K562 (cell line): ENCODE results near the gene CD52. TPM values are rescaled to one million over a fixed set of nuclear protein-coding genes. Genes with fewer than 3 reads are reported as not detected.

Experiments used
- BCL6 ChIP-seq: fragments of 250-450 bp; sonication (Bioruptor Pico); IDR thresholded peaks from 2 replicates; pipeline ENCODE4 v1.4.0; 2020
- BRD9 ChIP-seq: fragments of 450-650 bp; IDR thresholded peaks from 2 replicates; pipeline ENCODE4 v1.6.1; 2018; ENCODE audit warnings: low read depth; ENCODE audit not compliant: partially characterized antibody
- FIP1L1 ChIP-seq: fragments of 200-400 bp; formaldehyde crosslinking; IDR thresholded peaks from 2 replicates; pipeline ENCODE4 v1.6.1; 2018; ENCODE audit warnings: mild to moderate bottlenecking, low read depth, low read length; ENCODE audit not compliant: poor library complexity, severe bottlenecking
- GATA2 ChIP-seq: sonication (generic); formaldehyde crosslinking; IDR thresholded peaks from 2 replicates; pipeline ENCODE4 v1.4.0; 2020; ENCODE audit warnings: mild to moderate bottlenecking, missing genetic modification reagents
- HMGN3 ChIP-seq: IDR thresholded peaks from 2 replicates; pipeline ENCODE4 v1.6.1; 2011; ENCODE audit warnings: borderline replicate concordance, low read depth, mild to moderate bottlenecking, mixed read lengths, low read length; ENCODE audit not compliant: insufficient read length; ENCODE audit errors: extremely low read depth
- MECOM ChIP-seq: fragments of 250-450 bp; sonication (Bioruptor Pico); IDR thresholded peaks from 2 replicates; pipeline ENCODE4 v1.8.0; 2022; ENCODE audit warnings: inconsistent platforms
- MXI1 ChIP-seq: IDR thresholded peaks from 2 replicates; pipeline ENCODE4 v1.6.1; 2011; ENCODE audit warnings: low read depth, mild to moderate bottlenecking, improper control_type of control experiment, low read length
- OTX1 ChIP-seq: fragments of 450-650 bp; formaldehyde crosslinking; IDR thresholded peaks from 2 replicates; pipeline ENCODE4 v1.4.0; 2022; ENCODE audit warnings: mild to moderate bottlenecking
- PATZ1 ChIP-seq: fragments of 250-450 bp; sonication (Bioruptor Pico); IDR thresholded peaks from 2 replicates; pipeline ENCODE4 v1.5.0; 2020; ENCODE audit warnings: mild to moderate bottlenecking, borderline replicate concordance
- PHB ChIP-seq: fragments of 250-450 bp; sonication (Bioruptor Pico); IDR thresholded peaks from 2 replicates; pipeline ENCODE4 v1.5.0; 2021
- PRDM10 ChIP-seq: fragments of 450-650 bp; IDR thresholded peaks from 2 replicates; pipeline ENCODE4 v1.6.1; 2018; ENCODE audit not compliant: partially characterized antibody
- PURB ChIP-seq: sonication (generic); formaldehyde crosslinking; IDR thresholded peaks from 2 replicates; pipeline ENCODE4 v1.9.0; 2021; ENCODE audit warnings: low read depth, mild to moderate bottlenecking, missing genetic modification reagents
- RFX1 ChIP-seq: fragments of 450-650 bp; IDR thresholded peaks from 2 replicates; pipeline ENCODE4 v1.6.1; 2016; ENCODE audit warnings: mild to moderate bottlenecking, moderate library complexity
- ZBTB17 ChIP-seq: fragments of 450-650 bp; formaldehyde crosslinking; IDR thresholded peaks from 2 replicates; pipeline ENCODE4 v1.4.0; 2020; ENCODE audit warnings: mild to moderate bottlenecking
- ZBTB34 ChIP-seq: fragments of 250-450 bp; sonication (Bioruptor Pico); IDR thresholded peaks from 2 replicates; pipeline ENCODE4 v1.8.0; 2021; ENCODE audit warnings: mild to moderate bottlenecking, moderate library complexity
- ZBTB8A ChIP-seq: fragments of 450-650 bp; IDR thresholded peaks from 2 replicates; pipeline ENCODE4 v1.6.1; 2018; ENCODE audit warnings: mild to moderate bottlenecking, moderate library complexity; ENCODE audit not compliant: partially characterized antibody
- ZNF124 ChIP-seq: sonication (generic); formaldehyde crosslinking; IDR thresholded peaks from 2 replicates; pipeline ENCODE4 v1.8.1; 2022; ENCODE audit warnings: missing genetic modification reagents
- ZNF277 ChIP-seq: fragments of 250-450 bp; sonication (Bioruptor Pico); IDR thresholded peaks from 2 replicates; pipeline ENCODE4 v1.8.0; 2022; ENCODE audit warnings: inconsistent platforms, mild to moderate bottlenecking, moderate library complexity, borderline replicate concordance
- ZNF57 ChIP-seq: fragments of 450-650 bp; formaldehyde crosslinking; IDR thresholded peaks from 2 replicates; pipeline ENCODE4 v1.4.0; 2020; ENCODE audit warnings: mild to moderate bottlenecking, moderate library complexity
- ZNF75A ChIP-seq: fragments of 450-650 bp; formaldehyde crosslinking; IDR thresholded peaks from 2 replicates; pipeline ENCODE4 v1.4.0; 2020; ENCODE audit warnings: mild to moderate bottlenecking
- polyA plus RNA-seq, 8 experiments: library from polyadenylated mRNA; depleted of rRNA in 4 of 8; stranded (reverse) in 5 of 8; unstranded in 3 of 8; fragments of >200 nt; fragmentation: Nextera tagmentation in 2 of 8; fragmentation: Illumina TruSeq in 1 of 8; extraction: Ambion mirVana in 2 of 8; extraction: Trizol in 1 of 8; gene quantifications; 2 replicates each; pipeline versions ENCODE4 v1.2.1 to v1.2.3, GENCODE V29; 2011 to 2014; ENCODE audit warnings: inconsistent platforms in 1 of 8, missing spikeins in 1 of 8
- total RNA-seq, 7 experiments: library from RNA; depleted of rRNA in 6 of 7; stranded (reverse); fragments of >200 nt in 6 of 7; fragmentation: Illumina TruSeq in 2 of 7; extraction: Trizol in 2 of 7; gene quantifications; 2 replicates each; pipeline versions ENCODE4 v1.2.1 to v1.2.3, GENCODE V29; 2011 to 2021; ENCODE audit warnings: low replicate concordance in 1 of 7

CD52 gene
- total and polyA plus RNA-seq, 9 of the 15 experiments (the other 6 are each of a cell fraction or from before 2014, with no cell fraction given) = 34.9 to 488 (median 173) TPM

- TF ChIP-seq PRDM10 = peak; percentile 60
- TF ChIP-seq PHB (CRISPR knock-in tag) = no peak
- TF ChIP-seq BCL6 (CRISPR knock-in tag) = no peak
- no peak for TF ChIP-seq ZBTB34
- TF ChIP-seq PURB = no peak
- TF ChIP-seq MXI1 = peak; percentile 99
- TF ChIP-seq FIP1L1 = no peak
- peak; percentile 98 for TF ChIP-seq RFX1
- no peak for TF ChIP-seq OTX1 (CRISPR knock-in tag)
- no peak for TF ChIP-seq ZNF277
- TF ChIP-seq BRD9 = no peak
- no peak for TF ChIP-seq ZNF57 (CRISPR knock-in tag)
- TF ChIP-seq GATA2 = no peak
- no peak for TF ChIP-seq ZBTB8A
- no peak for TF ChIP-seq ZNF75A (CRISPR knock-in tag)
- TF ChIP-seq ZNF124 (CRISPR knock-in tag) = no peak
- 0 out of 2 replicates have a peak, but pooled peaks have one; percentile 60 for TF ChIP-seq ZBTB17 (CRISPR knock-in tag)
- no peak for TF ChIP-seq MECOM
- TF ChIP-seq PATZ1 = no peak
- peak; percentile 51 for TF ChIP-seq HMGN3
These were observed 11.2 kb upstream of the CD52 start, which contains the start of gene UBXN11 (continued) for GRCh38 chr1:26306290-26307229.
